Stimulated activated CD4-positive, alpha-beta T cell treated with anti-CD3 and anti-CD28 coated beads, TNF-alpha, amount 100 ng/mL, for 4 hours (primary cell): Measurements from ENCODE around the gene EIF3L.

Experiments used
- DNase-seq, 3 experiments: peaks; one replicate each; pipeline ENCODE4 v3.0.0-alpha.2; 2020; ENCODE audit warnings: low read depth in 3 of 3

EIF3L gene

DNA sequence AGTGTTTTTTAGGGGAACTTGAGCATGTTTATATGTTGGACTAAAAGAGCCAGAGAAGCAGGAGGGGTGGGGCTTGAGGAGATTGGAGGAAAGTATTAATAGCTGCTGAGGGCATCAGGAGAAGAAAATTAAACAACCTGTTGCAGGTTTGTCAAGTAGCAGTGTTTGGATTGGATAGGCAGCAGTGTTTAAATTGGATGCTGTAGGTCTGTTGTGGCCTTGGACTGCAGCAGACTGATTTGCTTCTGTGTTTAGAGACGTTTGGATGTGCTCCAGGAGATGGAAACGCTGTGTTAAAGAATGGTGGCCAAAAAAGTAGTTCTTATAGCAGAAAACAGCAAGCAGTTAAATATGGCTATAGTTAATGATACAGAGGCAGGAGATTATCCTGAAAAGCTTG is 5.7 kb downstream of the EIF3L start:
- DNase-seq, result no peak

DNA sequence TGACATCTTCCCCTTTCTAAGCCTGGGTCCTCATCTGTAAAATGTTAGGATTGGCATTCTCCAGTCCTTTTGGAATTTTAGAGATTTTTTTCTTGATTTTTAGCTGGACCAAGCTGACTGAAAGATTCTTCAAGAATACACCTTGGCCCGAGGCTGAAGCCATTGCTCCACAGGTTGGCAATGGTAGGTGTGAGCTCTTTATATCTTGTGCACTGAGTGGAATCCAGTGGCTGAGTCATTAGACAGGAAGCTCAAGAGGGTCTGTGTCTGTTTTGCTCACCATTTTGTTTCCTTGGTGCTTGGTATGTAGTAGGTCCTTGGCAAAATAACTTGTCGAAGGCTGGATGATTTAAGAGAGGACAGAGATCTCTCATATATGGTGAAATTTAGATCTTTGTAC is 6.2 kb downstream of the EIF3L start:
- no peak for DNase-seq

DNA sequence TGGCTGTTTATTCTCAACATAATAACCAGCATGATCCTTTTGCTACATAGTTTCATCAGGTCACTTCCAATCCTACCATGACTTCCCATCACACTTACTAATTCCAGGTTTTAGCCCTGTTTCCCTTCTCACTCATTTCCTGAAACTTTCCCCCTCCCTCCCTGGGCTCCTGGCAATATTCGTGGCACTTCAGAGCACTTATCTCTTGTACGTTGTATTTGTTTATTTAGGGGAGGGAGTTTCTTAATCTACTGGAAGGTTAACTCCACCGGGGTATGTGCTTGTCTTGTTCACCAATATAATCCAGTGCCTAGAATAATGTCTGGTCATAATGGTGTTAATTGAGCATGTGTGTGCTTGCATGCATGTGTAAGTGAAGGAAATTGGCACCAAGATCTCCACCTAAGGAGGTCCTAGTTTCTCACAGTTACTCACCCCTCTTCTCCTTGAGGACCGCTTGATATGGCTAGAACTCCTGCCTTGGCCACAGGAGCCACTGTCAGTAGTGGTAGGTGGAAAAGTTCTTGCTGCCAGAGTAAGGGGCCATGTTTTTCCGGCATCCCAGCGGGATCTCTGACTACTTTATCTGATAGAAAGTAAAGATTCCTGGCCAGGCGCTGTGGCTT is 11.7 kb downstream of the EIF3L start:
- no peak for DNase-seq

DNA sequence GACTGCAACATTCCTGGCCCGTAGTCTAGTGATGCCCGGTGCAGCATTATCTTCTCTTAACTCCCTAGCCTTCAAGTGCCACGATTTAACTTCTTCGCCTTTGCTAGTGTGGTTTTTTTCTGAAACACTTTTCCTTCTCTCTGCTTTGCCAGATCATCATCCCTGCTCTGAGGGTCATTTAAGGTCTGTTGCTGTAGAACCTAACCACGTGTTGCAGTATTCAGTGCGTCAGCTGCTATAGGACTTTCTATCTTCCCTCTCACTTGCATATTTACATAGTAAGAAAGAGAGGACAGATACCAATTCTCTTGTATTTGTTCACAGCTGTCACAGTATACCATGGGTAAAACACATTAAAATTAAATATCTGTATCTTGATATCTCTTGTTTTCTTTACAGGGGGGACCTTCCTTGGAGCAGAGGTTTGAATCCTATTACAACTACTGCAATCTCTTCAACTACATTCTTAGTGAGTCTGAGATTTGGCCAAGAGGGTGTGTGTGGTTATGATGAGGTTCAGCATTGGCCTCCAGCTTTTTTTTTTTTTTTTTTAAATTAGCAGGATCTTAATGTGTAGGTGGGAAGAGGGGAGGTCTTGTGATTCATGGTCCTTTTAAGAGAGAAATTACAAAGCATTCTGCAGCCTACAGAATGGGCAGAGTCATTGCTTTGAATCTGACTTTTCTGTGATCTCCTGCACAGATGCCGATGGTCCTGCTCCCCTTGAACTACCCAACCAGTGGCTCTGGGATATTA is 13.5 kb downstream of the EIF3L start:
- no peak for DNase-seq

DNA sequence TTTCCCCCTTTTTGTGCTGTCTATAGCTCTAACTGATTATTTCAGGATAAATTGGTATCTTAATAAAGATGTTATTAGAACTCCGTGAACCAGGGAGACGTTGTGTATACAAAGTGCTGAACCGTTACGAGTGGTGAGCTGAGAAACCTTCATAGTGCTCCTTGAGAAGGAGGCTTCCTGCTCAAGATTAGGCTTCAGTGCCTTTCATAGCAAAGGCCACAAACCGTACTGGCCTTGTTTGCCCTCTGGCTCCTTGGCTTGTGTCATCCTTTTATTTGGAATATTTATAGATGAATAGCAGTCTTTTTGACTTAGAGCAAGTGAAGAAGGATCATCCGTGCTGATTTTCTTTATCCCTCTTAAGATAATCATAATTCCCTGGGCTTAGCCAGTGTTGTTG is 16.3 kb downstream of the EIF3L start:
- no peak for DNase-seq

DNA sequence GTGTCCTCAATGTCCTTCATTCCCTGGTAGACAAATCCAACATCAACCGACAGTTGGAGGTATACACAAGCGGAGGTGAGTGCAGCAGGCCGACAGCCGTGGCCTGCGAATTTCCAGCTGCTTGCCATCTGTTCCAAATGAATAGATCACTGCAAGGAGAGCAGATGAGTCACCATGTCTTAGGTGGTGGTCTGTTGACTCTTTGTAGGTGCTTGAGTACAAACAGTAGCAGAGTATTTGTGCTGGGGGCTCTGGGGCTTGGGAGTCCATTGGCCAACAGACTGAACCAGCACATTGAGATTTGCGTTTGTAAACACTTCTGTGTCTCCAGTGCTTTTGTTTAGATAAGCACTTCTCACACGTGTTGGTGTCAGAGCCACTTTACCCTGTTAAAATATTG is 21.1 kb downstream of the EIF3L start:
- no peak for DNase-seq

DNA sequence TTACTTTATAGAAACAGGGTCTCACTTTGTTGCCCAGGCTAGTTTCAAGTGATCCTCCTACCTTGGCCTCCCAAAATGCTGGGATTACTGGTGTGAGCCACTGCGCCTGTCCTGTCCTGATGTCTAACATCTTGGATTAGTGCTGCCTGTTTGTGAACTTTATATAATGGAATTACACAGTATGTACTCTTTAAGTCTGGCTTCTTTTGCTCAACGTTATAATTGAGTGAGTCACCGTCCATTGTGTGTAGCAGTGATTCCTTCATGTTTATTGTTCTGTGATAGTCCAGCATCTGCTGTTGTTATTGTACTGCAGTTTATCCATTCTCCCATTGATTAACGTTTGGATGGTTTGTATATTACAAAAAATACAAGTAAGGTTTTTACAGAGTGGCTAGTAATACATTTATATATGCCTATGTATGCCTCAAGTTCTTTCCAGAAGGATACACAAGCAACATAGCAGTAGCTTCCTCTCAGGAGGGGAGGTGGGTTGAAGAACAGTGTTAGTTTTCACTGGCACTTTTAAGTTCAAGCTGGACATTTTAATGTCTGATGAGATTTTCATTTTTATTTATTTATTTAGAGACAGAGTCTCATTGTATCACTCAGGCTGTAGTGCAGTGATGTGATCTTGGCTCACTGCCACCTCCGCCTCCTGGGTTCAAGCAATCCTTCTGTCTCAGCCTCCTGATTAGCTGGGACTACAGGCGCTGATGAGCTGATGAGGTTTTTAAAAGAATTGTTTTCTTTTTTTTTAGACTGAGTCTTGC is 31.6 kb downstream of the EIF3L start:
- no peak for DNase-seq

DNA sequence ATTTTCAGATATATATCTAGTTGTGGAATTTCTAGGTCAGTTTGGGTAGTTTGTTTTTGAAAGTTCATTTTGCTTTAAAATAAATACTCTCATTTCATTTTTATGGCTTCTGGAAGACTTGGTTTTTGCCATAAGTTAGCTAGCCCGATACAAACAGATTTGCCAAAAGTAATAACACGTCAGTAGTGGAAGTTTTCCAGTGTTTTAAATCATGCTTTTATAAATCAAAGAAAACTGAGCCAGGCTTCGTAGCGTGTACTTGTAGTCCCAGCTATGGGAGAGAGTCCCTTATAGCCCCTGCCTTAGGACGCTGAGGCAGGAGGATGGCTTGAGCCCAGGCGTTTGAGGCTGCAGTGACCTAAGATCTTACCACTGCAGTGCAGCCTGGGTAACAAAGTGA is 35.2 kb downstream of the EIF3L start:
- DNase-seq, result no peak

DNA sequence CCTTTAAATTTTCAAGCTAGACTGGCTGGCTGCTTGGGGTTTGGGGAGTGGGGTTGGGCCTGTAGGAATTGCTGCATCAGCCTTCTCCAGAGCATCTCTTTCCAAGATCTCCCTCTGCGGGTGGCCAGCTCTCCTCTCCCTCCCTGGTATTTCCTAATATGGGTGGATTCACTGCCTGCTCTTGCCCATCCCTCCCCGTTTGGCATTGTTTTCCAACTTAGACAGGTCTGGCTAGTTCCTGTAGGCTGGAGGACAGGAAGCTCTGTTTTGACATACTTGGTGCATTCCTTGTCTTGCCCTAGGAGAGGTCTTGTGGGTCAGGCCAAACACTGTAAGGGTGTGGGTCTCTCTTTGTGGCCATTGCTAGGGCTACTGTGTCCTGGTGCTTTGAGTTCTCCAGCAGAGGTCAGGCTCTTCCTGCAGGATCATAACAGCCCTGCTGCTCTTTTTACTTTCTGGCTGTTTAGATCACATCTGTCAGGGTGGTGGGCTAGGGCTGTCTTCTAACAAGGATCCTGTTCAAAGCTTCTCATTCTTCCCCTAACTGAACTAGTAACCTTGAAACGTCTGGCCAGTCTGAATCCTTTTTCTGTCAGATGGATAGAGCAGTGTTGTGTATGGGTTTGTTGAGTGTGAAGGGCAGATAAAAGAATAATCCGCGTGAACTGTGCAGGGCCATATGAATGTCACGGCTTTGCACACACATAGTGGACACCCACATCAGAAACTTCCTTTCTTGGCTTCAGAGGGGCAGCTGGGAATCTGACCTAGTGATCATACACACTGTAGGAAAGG is 38.6 kb downstream of the EIF3L start:
- no peak for DNase-seq

DNA sequence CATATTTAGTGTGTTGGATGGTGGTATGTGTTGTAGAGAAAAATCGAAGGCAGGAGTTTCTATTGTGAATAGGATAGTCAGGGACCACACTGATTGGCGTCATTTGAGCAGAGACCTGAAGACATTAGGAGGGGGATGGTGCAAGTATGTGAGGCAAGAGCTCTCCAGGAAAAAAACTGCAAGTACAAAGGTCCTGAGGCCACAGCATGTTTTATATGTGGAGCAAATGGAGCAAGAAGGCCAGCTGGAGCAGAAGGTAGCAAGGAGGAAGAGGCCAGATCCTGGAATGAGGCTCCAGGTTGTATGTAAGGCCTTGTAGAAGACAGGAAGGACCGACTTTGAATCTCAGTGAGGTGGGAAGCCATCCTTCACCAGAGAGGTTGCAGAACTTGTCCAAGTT is 42.7 kb downstream of the EIF3L start:
- DNase-seq, result no peak

DNA sequence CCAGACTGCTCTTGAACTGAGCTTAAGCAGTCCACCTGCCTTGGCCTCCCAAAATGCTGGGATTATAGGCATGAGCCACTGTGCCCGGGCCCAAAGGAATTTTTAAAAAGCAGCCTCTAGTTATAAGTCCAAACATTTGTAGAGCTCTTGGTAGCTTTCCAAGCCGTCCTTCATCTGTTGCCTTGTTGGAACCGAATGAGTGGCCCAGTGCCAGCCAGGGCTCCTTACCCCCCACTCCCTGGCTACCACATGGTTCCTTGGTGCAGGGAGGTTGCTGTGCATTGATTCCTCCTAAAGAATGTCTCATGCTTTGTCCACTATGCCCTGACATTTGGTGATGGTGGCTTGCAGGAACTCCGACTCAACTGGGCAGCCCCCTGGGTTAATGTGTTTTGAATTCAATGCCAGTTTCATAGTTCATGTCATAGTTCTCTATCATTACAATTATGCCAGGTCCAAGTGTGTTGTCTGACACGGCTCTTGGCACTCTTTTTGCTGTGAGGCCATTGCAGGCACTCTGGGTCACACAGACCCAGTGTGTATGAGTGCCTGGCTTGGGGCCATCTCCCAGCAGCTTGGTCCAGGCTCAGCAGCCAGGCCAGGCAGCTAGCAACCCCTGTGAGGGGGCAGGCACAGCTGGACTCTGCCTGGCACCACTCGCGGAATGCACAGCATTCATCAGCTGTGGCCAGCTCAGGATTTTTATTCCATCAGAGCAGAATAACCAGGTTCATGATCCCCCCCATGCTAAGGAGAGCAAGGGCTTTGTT is 43.5 kb downstream of the EIF3L start:
- no peak for DNase-seq

DNA sequence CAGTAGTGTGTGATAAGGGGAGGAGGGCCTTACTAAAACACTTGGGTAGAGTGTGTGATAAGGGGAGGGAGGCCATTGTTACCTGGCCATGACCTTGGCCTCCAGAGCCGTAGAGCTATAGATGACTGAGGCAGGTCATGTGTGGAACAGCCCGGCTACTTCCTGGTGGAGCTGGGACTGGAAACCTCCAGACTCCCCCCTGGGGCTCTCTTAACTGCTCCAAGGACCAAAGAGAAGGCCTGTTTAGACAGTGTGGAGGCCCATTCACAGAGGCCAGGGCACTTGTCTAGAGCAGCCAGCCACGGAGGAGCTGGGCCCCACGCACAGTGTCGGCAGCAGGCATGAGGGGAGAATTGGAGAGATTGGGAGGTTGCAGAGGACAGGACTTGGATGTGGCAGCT is 44.4 kb downstream of the EIF3L start:
- no peak for DNase-seq

DNA sequence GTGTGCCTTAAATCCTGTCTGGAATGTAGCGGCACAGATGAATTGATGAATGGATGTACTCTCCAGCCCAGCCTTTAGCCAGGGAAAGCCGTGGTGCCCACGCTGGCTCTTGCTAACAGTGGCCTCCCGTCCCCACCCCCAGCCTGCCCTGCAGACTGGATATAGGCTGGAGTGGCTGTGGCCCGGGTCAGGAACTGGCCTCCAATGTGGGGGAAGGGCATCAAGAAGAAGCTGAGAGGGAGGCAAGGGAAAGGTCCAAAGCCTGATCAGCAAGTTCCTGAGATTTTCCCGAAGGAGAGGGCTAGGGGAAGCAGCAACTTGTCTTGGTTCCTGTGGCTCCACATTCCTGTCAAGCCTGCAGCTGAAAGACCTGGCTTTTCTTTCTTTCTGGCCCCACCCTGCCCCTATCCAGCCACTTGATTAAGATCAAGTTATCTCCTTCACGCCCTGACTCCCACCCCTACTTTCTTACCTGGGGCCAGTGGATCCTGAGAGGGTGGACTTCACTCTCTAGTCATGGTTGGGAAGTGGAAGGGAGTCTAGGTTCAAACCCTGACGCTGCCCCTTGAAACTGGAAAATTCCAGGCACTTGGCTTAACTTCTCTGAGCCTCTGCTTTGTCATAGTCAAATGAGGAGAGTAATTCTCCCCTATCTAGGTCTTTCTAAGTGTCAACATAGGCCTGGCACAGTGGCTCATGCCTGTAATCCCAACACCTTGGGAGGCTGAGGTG is 45.9 kb downstream of the EIF3L start:
- no peak for DNase-seq

DNA sequence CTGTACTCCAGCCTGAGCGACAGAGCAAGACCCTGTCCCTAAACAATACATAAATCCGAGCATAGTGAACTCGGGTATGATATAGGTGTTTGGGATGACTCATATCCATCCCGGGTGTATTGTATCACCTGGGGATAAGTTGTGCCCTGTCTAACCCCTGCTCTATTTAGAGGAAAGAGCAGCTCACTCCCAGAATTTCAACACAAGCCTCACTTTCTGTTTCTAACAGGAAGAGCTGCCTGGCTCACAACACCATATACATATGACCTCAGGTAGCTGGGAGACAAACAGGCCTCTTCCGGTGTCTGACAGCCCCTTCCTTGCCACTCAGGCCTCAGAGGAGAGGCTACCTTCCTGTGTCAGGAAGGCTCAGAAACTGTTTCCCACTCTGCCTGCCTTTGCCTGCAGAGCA is 47.0 kb downstream of the EIF3L start:
- DNase-seq, result no peak

DNA sequence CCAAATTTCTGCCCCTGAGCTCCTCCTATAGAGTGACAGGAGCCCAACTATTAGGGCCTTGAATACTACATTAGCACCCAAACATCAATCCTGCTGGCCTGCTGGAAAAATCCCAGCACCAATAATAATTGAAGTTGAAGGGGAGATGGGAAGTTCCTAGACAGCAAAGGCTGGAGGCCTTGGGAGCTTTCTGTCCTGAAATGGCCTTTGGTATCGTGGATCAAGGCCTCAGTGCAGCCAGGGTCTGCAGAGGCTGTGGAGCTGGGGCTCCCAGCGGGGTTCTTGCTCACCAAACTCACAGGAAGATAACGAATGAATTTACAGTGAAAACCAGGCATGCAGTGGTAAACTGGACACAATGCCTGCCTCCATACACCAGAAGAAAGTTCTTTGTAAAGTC is 47.7 kb downstream of the EIF3L start:
- DNase-seq, result no peak

DNA sequence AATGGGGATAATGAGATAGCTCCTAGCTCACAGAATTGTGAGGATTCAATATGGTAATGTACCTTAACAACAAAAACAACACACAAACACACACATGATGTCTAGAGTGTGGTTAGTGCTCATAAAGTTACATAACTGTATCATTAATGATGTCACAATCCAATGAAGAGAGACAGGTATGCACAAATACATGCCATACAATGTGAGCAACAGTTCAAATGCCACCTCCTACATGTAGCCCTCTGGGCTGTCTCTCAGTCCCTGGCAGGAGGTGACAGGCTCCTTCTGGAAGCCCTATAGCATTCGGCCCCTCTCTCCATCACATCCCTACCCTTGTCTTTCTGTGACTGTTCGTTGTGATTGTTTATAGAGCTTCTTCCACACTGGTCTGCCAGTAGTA is 48.6 kb downstream of the EIF3L start:
- no peak for DNase-seq

DNA sequence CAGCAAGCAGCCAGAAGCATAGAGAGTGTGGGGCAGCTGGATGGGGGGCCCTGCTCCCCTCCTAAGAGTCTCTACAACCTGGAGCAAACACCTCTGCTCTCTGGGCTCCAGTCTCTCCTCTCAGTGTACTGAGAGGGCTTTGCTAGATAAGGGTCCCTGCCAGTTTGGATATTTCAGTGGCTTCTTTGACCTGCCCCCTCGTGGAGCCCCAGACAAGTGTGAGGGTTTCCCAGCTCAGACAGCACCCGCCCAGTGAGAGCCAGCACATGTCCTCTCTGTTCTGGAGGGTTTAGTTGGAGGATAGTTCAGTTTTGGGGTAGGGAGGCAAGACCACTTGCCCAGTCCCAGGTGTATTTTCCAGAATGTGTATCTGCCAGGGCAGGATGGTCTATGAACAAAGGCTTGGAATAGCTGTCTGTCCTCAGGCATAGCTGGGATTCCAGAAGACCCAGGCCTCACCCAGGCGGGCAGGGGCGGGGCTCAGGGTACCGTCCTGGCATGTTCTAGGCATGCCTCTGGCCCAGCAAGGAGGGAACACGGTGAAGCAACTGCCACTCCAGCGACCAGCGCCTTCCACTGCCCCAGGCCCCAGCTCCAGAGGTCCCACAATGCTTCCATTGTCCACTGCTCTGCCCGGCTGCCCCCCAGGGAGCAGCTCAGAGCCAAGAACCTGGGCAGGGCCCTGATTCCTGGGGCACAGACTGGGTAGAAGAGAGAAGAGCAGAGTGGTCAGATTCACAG is 49.4 kb downstream of the EIF3L start:
- no peak for DNase-seq

DNA sequence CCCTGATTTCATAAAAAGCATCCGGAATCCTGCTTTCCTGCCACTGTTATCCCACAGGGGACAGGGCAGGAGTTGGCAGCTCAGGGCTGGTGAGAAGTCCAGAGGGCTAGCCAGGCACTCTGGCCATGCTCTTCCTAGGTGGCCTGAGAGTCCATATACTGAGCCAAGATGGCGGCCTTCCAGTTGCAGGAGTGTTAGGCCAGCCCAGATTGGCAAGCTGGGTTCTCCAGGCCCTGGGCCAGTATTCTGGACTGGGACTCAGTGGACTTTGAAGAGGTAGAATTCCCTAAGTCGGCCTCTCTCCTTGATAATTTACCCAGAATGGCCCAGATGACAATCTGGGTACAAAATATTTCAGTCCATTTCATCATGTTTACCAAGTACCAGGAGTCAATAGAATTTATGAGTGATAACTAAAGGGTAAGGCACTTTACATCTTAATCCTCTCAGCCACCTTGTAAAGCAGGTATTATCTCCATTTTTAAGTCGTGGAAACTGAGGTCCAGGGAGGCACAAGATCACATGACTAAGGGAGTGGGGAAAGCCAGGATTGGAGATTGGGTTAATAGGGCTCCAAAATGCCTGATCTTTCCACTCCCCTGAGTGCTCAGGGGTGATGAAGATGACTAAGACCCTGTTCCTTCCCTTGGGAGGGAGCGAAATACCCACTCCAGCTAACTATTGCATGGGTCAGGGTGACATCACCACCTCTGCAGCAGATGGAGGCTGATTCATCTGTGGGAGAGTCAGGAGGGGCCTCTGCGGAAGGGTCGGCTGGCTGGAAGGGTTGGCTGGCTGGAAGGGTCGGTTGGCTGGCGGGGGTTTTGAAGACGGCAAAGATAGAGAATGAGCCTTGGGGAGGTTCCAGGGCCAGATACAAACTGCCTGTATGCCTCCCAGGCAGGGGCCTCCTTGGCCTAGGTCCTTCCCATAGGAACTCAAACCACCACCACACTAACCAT is 55.6 kb downstream of the EIF3L start:
- DNase-seq, result no peak
